ENCODE data around the gene LPCAT3.

GRCh38 chr12:7058850-7059395, 40.6 kb upstream of the LPCAT3 start:
- TF ChIP-seq, protein P1, sequence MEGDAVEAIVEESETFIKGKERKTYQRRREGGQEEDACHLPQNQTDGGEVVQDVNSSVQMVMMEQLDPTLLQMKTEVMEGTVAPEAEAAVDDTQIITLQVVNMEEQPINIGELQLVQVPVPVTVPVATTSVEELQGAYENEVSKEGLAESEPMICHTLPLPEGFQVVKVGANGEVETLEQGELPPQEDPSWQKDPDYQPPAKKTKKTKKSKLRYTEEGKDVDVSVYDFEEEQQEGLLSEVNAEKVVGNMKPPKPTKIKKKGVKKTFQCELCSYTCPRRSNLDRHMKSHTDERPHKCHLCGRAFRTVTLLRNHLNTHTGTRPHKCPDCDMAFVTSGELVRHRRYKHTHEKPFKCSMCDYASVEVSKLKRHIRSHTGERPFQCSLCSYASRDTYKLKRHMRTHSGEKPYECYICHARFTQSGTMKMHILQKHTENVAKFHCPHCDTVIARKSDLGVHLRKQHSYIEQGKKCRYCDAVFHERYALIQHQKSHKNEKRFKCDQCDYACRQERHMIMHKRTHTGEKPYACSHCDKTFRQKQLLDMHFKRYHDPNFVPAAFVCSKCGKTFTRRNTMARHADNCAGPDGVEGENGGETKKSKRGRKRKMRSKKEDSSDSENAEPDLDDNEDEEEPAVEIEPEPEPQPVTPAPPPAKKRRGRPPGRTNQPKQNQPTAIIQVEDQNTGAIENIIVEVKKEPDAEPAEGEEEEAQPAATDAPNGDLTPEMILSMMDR (IDR thresholded peaks at IDR 0.05) = no peak
- TF ChIP-seq POLR2A (IDR thresholded peaks at IDR 0.05) = no peak
